Kidney (tissue), 14 donors: ENCODE results near the gene SPRYD3. TPM values are rescaled to one million over a fixed set of nuclear protein-coding genes. Genes with fewer than 3 reads are reported as not detected.

ENCODE experiments used
- DNase-seq, 5 donors: peaks; one replicate each; pipeline ENCODE4 v3.0.0-alpha.2; 2013 to 2020
- FAIRE-seq: peaks from 2 replicates; lab custom pipeline; 2012; peaks lifted over from hg19 to GRCh38; lab: Jason Lieb, UNC
- H3K27ac ChIP-seq, 2 donors: one replicate each; pipeline ENCODE4 v1.7.0; 2013; ENCODE audit warnings: low read depth in 2 of 2, low read length in 2 of 2, inconsistent platforms in 1 of 2
- H3K27me3 ChIP-seq: one replicate; pipeline ENCODE4 v1.7.1; 2013; ENCODE audit warnings: low read length, inconsistent platforms; ENCODE audit not compliant: control insufficient read depth, insufficient read depth
- H3K36me3 ChIP-seq, 3 donors: one replicate each; pipeline versions ENCODE4 v1.7.0 to v1.7.1; 2013; ENCODE audit warnings: low read length in 3 of 3, control low read depth in 1 of 3, inconsistent platforms in 1 of 3; ENCODE audit not compliant: insufficient read depth in 3 of 3, control insufficient read depth in 2 of 3
- H3K4me1 ChIP-seq, 3 donors: one replicate each; pipeline versions ENCODE4 v1.7.0 to v1.7.1; 2013; ENCODE audit warnings: low read length in 3 of 3, inconsistent platforms in 1 of 3, low read depth in 1 of 3; ENCODE audit not compliant: control insufficient read depth in 2 of 3, insufficient read depth in 2 of 3
- H3K4me3 ChIP-seq, 3 donors: one replicate each; pipeline versions ENCODE4 v1.7.0 to v1.8.1; 2013; ENCODE audit warnings: low read length in 3 of 3, control low read depth in 1 of 3, inconsistent platforms in 1 of 3
- H3K9ac ChIP-seq, 3 donors: one replicate each; pipeline versions ENCODE4 v1.7.0 to v1.7.1; 2013; ENCODE audit warnings: low read length in 3 of 3, control low read depth in 1 of 3, inconsistent platforms in 1 of 3
- H3K9me3 ChIP-seq, 3 donors: one replicate each; pipeline versions ENCODE4 v1.7.0 to v1.7.1; 2013; ENCODE audit warnings: low read length in 3 of 3, control low read depth in 1 of 3, inconsistent platforms in 1 of 3; ENCODE audit not compliant: control insufficient read depth in 2 of 3, insufficient read depth in 1 of 3
- CTCF ChIP-seq: IDR thresholded peaks from 3 replicates; pipeline ENCODE4 v1.5.1; 2012; ENCODE audit warnings: mild to moderate bottlenecking, moderate library complexity, borderline replicate concordance; ENCODE audit not compliant: insufficient read depth; ENCODE audit errors: extremely low read depth
- intact Hi-C: fragments of 100-400 bp; cut with DNase I; formaldehyde crosslinking; loops from one replicate; pipeline ENCODE4 v1.11.1; 2022
- polyA plus RNA-seq: library from polyadenylated mRNA; stranded (reverse); fragments of 350-450 nt; fragmentation: Illumina TruSeq; extraction: RNeasy Lipid Tissue Mini Kit (QIAGEN cat#74804); gene quantifications from one replicate; pipeline ENCODE4 v1.2.3, GENCODE V29; 2014; ENCODE audit warnings: low read depth, low replicate concordance; ENCODE audit not compliant: insufficient read depth
- total RNA-seq: library from RNA; stranded (reverse); fragmentation: NEBNext Ultra II Directional; extraction: Animal tissue kit (Norgen Biotek cat#: 25700); gene quantifications from one replicate; pipeline ENCODE4 v1.2.1, GENCODE V29; 2021
- donor health status: control.
- donor health status: control.
- donor health status: control.
- donor health status: control.
- donor health status: control.
- donor health status: DM: yes; HTN: yes; CAD: no.
- donor health status: Normal renal cell carcinoma (clear cell type).

SPRYD3 gene
- total and polyA plus RNA-seq, 2 donors from 2014 or later = 40.0 to 72.3 TPM

GRCh38 chr12:53093777-53094393, 14.7 kb upstream of the SPRYD3 start:
- Histone ChIP-seq H3K27ac (no peak overlapping the region), H3K4me3 (no peak overlapping the region), H3K36me3 (no peaks in the 10 kb centered on the region), H3K27me3 (no peaks in the 10 kb centered on the region), H3K4me1 (peaks cover 1 to 14% (median 10%) of the 10 kb centered on the region in 3 donors), H3K9ac (no peak overlapping the region), H3K9me3 (no peaks in the 10 kb centered on the region)
- intact Hi-C loops = no loop called here
- no peak for DNase-seq
- TF ChIP-seq CTCF = no peak
- FAIRE-seq = no peak

- FAIRE-seq (no peak), DNase-seq (no peak)
- no peaks in the 10 kb centered on the region for H3K36me3 ChIP-seq
- no peak overlapping the region for H3K27ac ChIP-seq
- H3K4me3 ChIP-seq = no peak overlapping the region
- no peaks in the 10 kb centered on the region for H3K27me3 ChIP-seq
- TF ChIP-seq CTCF = no peak
- no peaks in the 10 kb centered on the region for H3K9me3 ChIP-seq
- no peak overlapping the region for H3K9ac ChIP-seq
- intact Hi-C loops = no loop called here
- H3K4me1 ChIP-seq = peaks cover 0 to under 1% (median 0%) of the 10 kb centered on the region in 3 donors
These were observed 12.6 kb upstream of the SPRYD3 start for GRCh38 chr12:53091756-53092155.

- no peaks in the 10 kb centered on the region for H3K9me3 ChIP-seq
- FAIRE-seq = no peak
- no peaks in the 10 kb centered on the region for H3K27me3 ChIP-seq
- no peak overlapping the region for H3K4me3 ChIP-seq
- DNase-seq = no peak
- TF ChIP-seq CTCF = no peak
- no peaks in the 10 kb centered on the region for H3K4me1 ChIP-seq
- H3K27ac ChIP-seq = no peak overlapping the region
- H3K9ac ChIP-seq = no peak overlapping the region
- intact Hi-C loops = no loop called here
- no peaks in the 10 kb centered on the region for H3K36me3 ChIP-seq
These were observed 11.4 kb upstream of the SPRYD3 start for GRCh38 chr12:53090554-53090953.

- Histone ChIP-seq H3K27ac (no peak overlapping the region), H3K4me3 (no peak overlapping the region), H3K9ac (no peak overlapping the region), H3K9me3 (no peaks in the 10 kb centered on the region), H3K4me1 (no peaks in the 10 kb centered on the region), H3K36me3 (no peaks in the 10 kb centered on the region), H3K27me3 (no peaks in the 10 kb centered on the region)
- intact Hi-C loops = no loop called here
- TF ChIP-seq CTCF = no peak
- DNase-seq (no peak), FAIRE-seq (no peak)
These were observed 10.9 kb upstream of the SPRYD3 start for GRCh38 chr12:53090105-53090504.
